Ascending aorta (tissue), 2 donors: ENCODE results near the gene PDE4DIP. TPM values are rescaled to one million over a fixed set of nuclear protein-coding genes. Genes with fewer than 3 reads are reported as not detected.
"Not testable (repeated sequence)": the region's sequence is repeated elsewhere in the genome, so short reads cannot be mapped to it uniquely, and the experiment has no call there.

Experiments
- DNase-seq, 2 donors: peaks; one replicate each; pipeline ENCODE4 v3.0.0-alpha.2; 2019; ENCODE audit warnings: low spot score in 2 of 2
- H3K27ac ChIP-seq, 2 donors: fragments of 200-600 bp; sonication (generic); one replicate each; pipeline ENCODE4 v1.5.1; 2016 to 2017; ENCODE audit warnings: mild to moderate bottlenecking in 1 of 2
- H3K27me3 ChIP-seq: fragments of 200-600 bp; sonication (generic); one replicate; pipeline ENCODE4 v1.5.1; 2017
- H3K36me3 ChIP-seq, 2 donors: fragments of 200-600 bp; sonication (generic); one replicate each; pipeline ENCODE4 v1.5.1; 2016
- H3K4me1 ChIP-seq, 2 donors: fragments of 200-600 bp; sonication (generic); one replicate each; pipeline ENCODE4 v1.5.1; 2016 to 2017; ENCODE audit warnings: mild to moderate bottlenecking in 1 of 2
- H3K4me3 ChIP-seq, 2 donors: fragments of 200-600 bp; sonication (generic); one replicate each; pipeline ENCODE4 v1.5.1; 2016 to 2017; ENCODE audit warnings: mild to moderate bottlenecking in 1 of 2
- H3K9me3 ChIP-seq, 2 donors: fragments of 200-600 bp; sonication (generic); one replicate each; pipeline ENCODE4 v1.5.1; 2016
- intact Hi-C: fragments of 100-400 bp; cut with DNase I; formaldehyde crosslinking; loops from one replicate; pipeline ENCODE4 v1.15.1; 2023
- total RNA-seq: library from RNA; depleted of rRNA; stranded (reverse); fragments of >200 nt; gene quantifications from one replicate; pipeline ENCODE4 v1.1.0, GENCODE V29; 2016
- TF ChIP-seq, protein P1 (sequence below), 3 experiments: fragments of 200-600 bp in 2 of 3; fragments of 450-650 bp in 1 of 3; sonication (generic) in 2 of 3; IDR thresholded peaks; one replicate each; pipeline ENCODE4 v1.5.1; 2016 to 2019; ENCODE audit warnings: antibody characterized with exemption in 3 of 3, mild to moderate bottlenecking in 1 of 3, moderate library complexity in 1 of 3

PDE4DIP gene
- total RNA-seq, 1 donor from 2014 or later = 164 TPM

DNA sequence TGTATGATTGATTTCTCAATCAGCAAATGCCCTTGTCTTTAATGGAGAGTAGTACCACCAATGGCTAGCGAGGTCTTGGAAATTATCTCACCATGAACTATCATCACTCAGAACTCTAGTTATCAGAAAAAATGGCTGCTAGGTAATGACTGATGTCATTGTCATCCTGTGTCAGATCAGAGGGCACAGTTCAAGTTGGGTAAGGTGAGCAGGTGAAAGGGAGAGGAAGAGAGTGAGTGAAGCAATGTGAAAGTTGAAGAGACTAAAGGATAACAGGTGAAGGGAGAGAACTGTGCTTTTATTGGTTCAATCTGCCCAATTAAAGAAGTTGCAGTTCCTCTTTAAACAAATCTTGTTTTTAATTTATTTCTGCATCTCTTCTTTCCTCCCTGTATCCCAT is 76.8 kb downstream of the PDE4DIP start:
- H3K4me3 ChIP-seq, H3K4me1 ChIP-seq, H3K27ac ChIP-seq, H3K9me3 ChIP-seq, H3K27me3 ChIP-seq, H3K36me3 ChIP-seq, DNase-seq, intact Hi-C loops: not testable (repeated sequence)

DNA sequence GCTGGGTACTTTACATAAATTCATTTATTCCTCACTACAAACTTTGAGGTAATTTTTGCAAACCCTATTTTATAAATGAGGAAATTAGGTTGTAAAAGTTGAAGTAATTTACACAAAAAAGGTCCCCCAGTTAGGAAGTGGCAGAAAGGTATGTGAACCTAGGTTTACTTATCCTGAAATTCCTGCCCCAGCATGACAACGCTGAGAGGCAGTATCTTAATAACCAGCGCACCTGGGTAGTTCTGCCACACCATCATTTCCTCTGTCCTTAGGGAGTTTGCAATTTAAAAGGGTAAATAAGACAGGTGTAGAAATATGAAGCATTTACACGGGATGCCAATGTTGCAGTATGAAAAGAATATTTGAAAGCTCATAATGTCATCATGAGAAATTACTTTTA is 79.6 kb downstream of the PDE4DIP start:
- intact Hi-C loops, H3K27me3 ChIP-seq, H3K4me1 ChIP-seq, H3K9me3 ChIP-seq, H3K27ac ChIP-seq, DNase-seq, H3K36me3 ChIP-seq, H3K4me3 ChIP-seq: not testable (repeated sequence)

DNA sequence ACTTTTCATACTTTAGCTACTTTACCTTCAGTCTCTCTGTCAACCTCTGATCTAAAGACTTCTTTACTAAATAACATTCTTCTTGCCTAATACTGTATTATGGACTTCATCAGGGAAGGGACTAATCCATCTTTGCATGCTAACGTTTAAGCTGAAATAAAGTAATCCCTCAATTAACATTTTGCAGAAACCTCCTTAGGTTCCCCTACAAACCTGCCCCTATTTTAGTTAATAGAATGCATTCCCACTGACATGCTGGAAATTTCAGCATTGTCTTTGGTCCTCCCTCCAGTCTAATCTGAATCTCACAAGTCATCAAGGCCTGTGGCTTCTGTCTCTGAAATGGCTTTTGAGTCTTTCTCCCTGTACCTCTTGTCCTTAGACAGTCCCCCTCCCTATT is 83.4 kb downstream of the PDE4DIP start:
- intact Hi-C loops, H3K36me3 ChIP-seq, H3K27me3 ChIP-seq, DNase-seq, H3K4me1 ChIP-seq, H3K27ac ChIP-seq, H3K4me3 ChIP-seq, H3K9me3 ChIP-seq: not testable (repeated sequence)

DNA sequence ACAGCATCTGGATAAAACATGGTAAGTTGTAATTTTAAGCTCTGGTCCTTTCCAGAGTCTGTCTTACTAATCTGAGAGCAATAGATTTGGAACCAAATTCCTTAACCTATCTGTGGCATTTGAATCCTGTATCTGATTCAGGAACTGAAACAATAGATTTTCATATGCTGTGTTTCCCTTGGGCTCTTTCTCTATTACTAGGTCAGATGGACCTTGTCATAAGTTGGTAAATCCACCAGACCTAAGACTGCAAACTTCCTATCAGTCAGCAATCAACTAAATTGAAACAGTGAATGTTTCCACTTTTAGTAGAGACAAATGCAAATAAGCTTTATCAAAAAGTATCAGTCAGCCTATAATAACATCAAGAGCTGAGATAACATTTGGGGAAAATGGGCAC is 85.0 kb downstream of the PDE4DIP start:
- H3K4me3 ChIP-seq, intact Hi-C loops, H3K36me3 ChIP-seq, DNase-seq, H3K4me1 ChIP-seq, H3K9me3 ChIP-seq, H3K27ac ChIP-seq, H3K27me3 ChIP-seq: not testable (repeated sequence)

DNA sequence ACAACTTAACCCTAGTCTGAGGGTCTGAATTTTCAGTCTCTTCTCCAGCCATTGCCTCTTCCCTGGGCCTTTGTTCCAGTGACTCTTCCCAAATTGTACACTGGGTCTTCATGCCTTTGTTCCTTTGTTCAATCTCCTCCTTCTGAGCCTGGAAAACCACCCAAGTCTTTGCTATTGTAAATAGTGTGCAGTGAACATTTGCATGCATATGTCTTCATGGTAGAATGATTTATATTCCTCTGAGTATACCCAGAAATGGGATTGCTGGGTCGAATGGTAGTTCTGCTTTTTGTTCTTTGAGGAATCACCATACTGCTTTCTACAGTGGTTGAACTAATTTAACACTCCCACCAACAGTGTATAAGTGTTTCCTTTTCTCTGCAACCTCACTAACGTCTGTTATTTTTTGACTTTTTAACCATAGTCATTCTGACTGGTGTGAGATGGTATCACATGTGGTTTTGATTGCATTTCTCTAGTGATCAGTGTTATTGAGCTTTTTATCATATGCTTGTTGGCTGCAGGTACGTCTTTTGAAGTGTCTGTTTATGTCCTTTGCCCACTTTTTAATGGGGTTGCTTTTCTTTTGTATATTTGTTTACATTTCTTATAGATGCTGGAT is 91.3 kb downstream of the PDE4DIP start:
- H3K36me3 ChIP-seq, intact Hi-C loops, H3K4me3 ChIP-seq, H3K4me1 ChIP-seq, DNase-seq, H3K9me3 ChIP-seq, H3K27ac ChIP-seq, H3K27me3 ChIP-seq: not testable (repeated sequence)

DNA sequence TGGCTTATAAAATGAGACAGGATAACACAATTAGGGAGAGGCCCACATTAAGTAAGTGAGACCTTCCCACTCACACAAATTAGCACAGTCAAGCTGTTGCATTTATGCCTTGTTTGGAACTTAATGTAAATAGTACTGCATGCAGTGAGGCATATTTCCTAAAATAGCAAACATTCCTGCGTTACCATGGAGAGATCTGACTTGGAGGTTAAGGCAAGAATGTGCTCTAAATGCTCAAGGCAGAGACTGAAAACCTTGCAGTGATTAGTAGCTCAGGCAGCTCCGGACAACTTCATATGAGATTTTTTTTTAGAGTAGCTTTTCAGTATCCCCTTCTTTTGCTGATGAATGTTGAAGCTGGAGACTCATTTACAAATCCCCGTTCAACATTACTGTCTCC is 98.7 kb downstream of the PDE4DIP start:
- H3K27me3 ChIP-seq, H3K4me1 ChIP-seq, H3K4me3 ChIP-seq, intact Hi-C loops, H3K36me3 ChIP-seq, H3K27ac ChIP-seq, H3K9me3 ChIP-seq, DNase-seq: not testable (repeated sequence)

DNA sequence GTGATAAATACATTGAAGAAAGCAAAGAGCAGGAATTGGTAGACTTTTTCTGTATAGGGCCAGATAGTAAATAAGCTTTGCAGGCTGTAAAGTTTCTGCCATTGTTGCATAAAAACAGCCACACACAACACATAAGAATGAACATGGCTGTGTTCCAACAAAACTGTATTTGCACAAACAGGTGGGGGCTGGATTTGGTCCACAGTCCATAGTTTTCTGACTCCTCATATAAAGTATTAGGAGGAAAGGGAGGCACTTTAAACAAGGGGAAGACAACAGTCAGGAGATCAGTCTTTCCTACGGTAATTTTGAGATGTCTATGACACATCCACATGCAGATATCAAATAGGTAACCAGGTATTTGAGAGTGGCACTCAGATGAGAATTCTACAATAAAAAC is 100.9 kb downstream of the PDE4DIP start:
- H3K27me3 ChIP-seq, H3K4me3 ChIP-seq, DNase-seq, H3K9me3 ChIP-seq, H3K27ac ChIP-seq, intact Hi-C loops, H3K4me1 ChIP-seq, H3K36me3 ChIP-seq: not testable (repeated sequence)

DNA sequence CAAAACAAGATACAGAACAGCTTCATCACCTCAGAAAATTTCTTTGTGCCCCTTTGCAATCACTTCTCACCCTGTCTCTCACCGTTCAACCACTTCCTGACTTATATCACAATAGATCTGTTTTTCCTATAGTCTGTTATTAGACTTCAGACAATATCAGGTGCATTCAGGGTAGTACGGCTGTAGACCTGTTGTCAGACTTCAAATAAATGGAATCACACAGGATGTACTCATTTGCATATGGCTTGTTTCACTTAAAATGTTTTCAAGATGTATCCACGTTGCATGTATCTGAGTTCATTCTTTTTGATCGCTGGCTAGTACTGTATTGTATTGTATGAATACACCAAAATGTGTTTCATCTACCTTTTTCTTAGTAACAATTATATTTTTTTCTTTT is 104.5 kb downstream of the PDE4DIP start:
- H3K27ac ChIP-seq, H3K27me3 ChIP-seq, H3K4me1 ChIP-seq, DNase-seq, H3K9me3 ChIP-seq, H3K36me3 ChIP-seq, intact Hi-C loops, H3K4me3 ChIP-seq: not testable (repeated sequence)

DNA sequence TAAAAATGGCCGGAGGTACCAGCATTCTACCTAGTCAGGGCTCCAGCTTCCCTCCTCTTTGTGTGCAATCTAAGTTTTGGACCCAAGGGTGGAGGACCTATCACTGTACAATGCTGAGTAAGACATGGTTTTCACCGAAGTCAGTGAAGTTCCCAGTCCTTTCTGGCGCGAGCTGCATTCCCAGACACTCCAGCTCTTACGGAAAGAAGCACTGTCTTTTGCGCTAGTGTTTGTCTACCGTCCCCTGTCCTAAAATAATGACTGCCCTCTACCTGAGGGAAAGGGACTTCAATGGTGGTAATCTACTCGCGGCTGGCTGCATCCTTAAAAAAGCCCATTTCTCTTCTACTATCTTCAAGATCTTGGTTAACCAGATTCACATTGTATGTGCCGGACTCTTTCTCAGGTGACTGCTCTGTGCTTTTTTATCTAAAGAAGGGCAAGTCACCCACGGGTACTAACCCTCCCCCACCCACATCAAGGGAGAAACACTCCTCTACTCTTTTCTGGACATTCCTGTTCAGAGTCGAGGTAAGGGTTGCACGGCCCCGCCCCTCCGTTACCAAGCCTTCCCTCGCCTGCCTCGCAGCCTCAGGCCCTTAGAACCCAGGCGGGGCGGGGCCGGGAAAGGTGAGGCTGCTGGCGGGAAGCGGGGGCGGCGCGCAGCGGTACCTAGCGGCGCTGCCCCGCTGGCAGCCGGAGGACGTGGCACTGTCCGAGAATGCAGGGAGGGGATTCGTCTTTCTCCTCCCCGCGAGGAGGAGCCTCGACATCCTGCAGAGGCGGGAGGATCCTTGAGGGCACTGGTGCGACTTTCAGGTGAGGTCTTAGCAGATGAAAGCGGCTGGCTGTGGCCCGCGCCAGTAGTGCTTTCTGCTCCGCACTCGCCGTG is 107.4 kb downstream of the PDE4DIP start:
- DNase-seq = peak; percentile 19 to 87
- Histone ChIP-seq H3K4me3 (peak overlapping the region; percentile 66 to 69), H3K27ac (peak overlapping the region; percentile 65 to 85)
- TF ChIP-seq, protein P1, sequence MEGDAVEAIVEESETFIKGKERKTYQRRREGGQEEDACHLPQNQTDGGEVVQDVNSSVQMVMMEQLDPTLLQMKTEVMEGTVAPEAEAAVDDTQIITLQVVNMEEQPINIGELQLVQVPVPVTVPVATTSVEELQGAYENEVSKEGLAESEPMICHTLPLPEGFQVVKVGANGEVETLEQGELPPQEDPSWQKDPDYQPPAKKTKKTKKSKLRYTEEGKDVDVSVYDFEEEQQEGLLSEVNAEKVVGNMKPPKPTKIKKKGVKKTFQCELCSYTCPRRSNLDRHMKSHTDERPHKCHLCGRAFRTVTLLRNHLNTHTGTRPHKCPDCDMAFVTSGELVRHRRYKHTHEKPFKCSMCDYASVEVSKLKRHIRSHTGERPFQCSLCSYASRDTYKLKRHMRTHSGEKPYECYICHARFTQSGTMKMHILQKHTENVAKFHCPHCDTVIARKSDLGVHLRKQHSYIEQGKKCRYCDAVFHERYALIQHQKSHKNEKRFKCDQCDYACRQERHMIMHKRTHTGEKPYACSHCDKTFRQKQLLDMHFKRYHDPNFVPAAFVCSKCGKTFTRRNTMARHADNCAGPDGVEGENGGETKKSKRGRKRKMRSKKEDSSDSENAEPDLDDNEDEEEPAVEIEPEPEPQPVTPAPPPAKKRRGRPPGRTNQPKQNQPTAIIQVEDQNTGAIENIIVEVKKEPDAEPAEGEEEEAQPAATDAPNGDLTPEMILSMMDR (IDR thresholded peaks at IDR 0.05) = peak in 1 of 3 experiments; percentile 14
- H3K27me3 ChIP-seq, intact Hi-C loops, H3K4me1 ChIP-seq, H3K9me3 ChIP-seq, H3K36me3 ChIP-seq: not testable (repeated sequence)

DNA sequence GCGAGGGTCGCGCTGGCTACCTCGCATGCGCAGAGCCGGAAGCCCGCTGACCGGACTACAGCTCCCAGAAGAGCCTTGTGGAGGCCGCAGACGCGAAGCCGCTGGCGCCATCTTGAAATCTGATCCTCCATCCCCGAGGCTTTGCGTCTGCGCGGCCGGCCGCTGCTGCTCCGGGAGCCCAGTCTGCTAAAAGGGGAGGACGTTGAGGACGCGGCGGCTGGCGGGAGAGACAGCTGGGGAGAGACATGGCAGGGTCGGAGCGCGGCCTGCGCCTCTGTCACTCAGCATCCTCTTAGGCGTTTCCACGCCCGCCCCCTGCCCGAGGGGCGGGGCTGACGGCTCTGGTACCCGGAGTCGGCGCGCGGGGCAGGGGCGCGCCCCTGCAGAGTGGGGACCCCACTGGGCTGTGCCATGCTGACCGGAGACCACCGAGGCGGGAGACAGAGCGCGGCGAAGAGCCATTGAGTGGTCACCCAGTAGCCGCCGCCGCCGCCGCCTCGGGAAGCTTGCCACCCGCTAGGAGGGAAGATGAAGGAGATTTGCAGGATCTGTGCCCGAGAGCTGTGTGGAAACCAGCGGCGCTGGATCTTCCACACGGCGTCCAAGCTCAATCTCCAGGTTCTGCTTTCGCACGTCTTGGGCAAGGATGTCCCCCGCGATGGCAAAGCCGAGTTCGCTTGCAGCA is 108.2 kb downstream of the PDE4DIP start:
- DNase-seq = peak; percentile 55 to 90
- H3K36me3 ChIP-seq, H3K9me3 ChIP-seq, H3K4me1 ChIP-seq, H3K27me3 ChIP-seq, intact Hi-C loops: not testable (repeated sequence)
- H3K4me3 ChIP-seq = peak overlapping the region; percentile 66 to 69
- H3K27ac ChIP-seq = peak overlapping the region; percentile 65 to 85

DNA sequence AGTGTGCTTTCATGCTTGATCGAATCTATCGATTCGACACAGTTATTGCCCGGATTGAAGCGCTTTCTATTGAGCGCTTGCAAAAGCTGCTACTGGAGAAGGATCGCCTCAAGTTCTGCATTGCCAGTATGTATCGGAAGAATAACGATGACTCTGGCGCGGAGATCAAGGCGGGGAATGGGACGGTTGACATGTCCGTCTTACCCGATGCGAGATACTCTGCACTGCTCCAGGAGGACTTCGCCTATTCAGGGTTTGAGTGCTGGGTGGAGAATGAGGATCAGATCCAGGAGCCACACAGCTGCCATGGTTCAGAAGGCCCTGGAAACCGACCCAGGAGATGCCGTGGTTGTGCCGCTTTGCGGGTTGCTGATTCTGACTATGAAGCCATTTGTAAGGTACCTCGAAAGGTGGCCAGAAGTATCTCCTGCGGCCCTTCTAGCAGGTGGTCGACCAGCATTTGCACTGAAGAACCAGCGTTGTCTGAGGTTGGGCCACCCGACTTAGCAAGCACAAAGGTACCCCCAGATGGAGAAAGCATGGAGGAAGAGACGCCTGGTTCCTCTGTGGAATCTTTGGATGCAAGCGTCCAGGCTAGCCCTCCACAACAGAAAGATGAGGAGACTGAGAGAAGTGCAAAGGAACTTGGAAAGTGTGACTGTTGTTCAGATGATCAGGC is 108.8 kb downstream of the PDE4DIP start:
- not testable (repeated sequence) for DNase-seq
- peak overlapping the region; percentile 66 to 69 for H3K4me3 ChIP-seq

DNA sequence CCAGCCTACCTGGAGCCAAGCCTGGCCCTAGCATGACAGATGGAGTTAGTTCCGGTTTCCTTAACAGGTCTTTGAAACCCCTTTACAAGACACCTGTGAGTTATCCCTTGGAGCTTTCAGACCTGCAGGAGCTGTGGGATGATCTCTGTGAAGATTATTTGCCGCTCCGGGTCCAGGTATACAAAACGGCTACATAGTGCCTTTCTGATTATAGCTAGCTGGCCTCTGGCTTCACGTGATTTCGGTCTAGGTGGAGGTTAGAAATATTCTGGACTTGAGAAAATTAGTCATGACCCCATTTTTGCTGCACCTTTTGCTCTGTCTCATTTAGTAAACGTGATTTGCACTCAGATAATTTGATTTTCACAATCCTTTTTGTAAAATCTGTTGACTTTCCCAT is 109.5 kb downstream of the PDE4DIP start:
- peak overlapping the region; percentile 30 to 69 for H3K4me3 ChIP-seq
- H3K27ac ChIP-seq, H3K36me3 ChIP-seq, H3K4me1 ChIP-seq, H3K9me3 ChIP-seq, H3K27me3 ChIP-seq, DNase-seq, intact Hi-C loops: not testable (repeated sequence)

More for the DNA sequence above, 108.8 kb downstream of the PDE4DIP start:
- H3K36me3 ChIP-seq, H3K27me3 ChIP-seq, H3K9me3 ChIP-seq, intact Hi-C loops, H3K4me1 ChIP-seq: not testable (repeated sequence)
- peak overlapping the region; percentile 61 to 64 for H3K27ac ChIP-seq
